GM19025 (cell line): Measurements from ENCODE around the gene MYL11.
"Not testable (repeated sequence)": the region's sequence is repeated elsewhere in the genome, so short reads cannot be mapped to it uniquely, and the experiment has no call there.

Source experiments
- ATAC-seq: cut with Tn5 transposase; IDR thresholded peaks from one replicate; pipeline ENCODE4 v1.9.1; 2021; ENCODE audit warnings: mild to moderate bottlenecking, low read depth, moderate library complexity; ENCODE audit not compliant: unreplicated experiment

The MYL11 gene

DNA sequence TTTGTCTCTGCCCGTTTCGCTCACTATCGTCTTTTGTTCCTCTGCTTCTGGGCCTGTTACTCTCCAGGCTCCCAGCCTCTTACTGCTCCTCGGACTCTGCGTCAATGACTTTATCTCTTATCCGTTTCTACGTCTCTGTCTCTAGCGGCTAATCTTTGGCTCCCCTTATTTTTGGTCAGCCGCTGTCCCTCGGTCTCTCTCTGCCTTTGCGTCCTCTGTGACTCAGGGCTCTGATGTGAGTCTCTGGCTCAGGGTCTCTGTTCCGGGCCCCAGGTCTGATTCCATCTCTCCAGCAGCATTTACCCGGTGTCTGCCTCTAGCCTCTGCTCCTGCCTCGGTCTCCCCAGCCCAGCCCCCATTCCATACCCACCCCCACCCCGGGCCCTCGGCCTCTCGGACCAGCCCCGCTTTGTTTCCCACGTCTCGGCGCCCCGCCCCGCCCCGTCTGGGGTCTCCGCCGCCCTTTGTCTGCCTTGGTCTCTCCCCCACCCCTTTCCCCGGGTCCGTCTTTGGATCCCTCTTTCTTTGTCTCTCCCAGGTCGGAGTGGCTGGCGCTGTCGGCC, 20.1 kb downstream of the MYL11 start:
- no peak for ATAC-seq

DNA sequence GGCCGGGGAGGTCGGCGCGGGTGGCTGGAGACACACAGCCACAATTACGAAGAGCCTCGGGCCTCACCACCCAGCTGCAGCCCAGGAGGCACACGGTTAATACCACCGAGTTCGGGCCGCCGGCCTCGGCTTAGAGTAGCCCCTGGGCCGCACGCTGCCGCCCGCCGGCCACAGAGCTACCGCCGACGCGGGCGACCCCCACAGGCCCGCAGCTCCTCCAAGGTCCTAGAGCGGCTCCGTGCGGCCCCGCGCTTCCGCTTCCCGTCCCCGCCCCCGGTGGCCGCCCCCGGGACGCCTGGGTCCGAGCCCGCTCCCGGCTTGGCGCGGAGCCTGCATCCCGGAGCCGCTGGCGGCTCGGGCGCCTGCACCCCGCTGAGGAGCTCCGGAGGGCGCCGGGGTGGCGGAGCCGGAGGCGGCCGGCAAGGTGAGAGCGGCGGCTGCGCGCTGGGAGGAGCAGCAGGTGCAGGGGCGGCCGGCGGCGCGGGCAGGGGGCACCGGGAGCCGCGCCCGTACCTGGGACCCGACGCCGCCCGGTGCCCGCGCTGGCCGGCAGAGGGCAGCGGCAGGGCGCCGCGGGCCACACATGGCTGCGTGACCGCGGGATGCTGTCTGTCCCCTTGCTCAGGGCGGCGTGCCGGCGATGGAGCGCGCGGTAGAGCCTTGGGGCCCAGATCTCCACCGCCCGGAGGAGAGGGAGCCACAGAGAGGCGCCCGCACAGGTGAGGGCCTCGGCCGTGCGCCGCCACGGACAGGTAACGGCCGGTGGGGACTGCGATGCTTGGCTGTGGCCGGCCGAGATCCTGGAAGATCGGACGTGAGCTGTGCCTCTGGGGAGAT, 20.8 kb downstream of the MYL11 start, which contains the start of gene ZNF48:
TSS of gene ZNF48 (plus strand) at position 266 of the 837 bp plus-strand sequence. CDS start at position 641, 375 bp downstream.
- peak; percentile 77 for ATAC-seq

DNA sequence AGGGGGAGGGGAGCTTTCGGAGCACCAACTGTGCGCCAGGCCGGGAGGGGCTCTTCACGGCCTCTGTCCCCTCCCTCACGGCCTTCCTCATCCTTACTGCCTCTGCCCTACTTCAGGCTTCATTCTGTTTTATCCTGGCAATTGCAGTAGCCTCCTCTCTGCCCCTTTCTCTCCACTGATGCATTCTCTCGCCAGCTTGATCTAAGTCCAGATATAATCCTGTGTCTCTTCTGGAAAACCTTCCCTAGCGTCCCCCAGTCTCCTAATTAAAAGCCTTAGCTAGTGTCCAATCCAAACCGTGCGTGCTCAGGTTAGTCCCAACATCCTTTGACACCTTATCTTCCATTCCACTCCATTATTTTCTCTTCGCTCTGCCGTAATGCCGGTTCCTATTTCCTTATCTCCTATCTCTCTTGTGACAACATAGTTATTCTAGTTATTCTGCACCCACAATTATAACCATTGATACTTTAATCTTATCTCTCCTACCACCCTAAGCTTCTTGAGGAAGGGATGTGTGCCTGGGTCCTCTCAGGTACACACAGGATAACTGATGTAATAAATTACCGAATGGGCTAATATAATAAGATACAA, 21.5 kb downstream of the MYL11 start:
- no peak for ATAC-seq

DNA sequence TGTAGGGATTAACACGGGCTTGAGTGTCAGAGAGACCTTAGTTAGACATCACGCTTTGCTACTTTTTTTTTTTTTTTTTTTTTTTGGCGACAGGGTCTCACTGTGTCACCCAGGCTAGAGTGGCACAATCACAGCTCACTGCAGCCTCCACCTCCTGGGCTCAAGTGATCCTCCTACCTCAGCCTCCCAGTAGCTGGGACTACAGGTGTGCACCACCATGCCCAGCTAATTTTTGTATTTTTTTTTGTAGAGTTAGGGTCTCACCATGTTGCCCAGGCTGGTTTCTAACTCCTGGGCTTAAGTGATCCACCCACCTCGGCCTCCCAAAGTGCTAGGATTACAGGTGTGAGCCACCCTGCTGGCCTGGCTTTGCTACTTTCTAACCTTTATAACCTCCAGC, 22.0 kb downstream of the MYL11 start:
- ATAC-seq = not testable (repeated sequence)

DNA sequence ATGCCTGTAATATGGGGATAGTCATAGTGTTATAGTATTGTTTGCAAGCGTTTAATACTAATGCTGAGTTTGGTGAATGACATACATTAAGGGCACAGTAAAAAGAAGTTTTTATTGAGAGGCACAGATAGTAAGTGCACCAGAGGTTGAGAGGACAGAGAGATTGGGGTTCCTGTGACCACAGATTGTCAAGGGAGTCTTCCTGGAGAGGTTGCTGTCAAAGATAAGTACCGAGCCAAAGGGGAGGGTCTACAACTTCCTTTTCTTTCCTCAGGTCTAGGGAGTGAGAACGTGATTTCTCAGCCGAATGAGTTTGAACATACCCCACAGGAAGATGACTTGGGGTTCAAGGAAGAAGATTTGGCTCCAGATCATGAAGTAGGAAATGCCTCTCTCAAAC, 22.5 kb downstream of the MYL11 start:
- no peak for ATAC-seq

DNA sequence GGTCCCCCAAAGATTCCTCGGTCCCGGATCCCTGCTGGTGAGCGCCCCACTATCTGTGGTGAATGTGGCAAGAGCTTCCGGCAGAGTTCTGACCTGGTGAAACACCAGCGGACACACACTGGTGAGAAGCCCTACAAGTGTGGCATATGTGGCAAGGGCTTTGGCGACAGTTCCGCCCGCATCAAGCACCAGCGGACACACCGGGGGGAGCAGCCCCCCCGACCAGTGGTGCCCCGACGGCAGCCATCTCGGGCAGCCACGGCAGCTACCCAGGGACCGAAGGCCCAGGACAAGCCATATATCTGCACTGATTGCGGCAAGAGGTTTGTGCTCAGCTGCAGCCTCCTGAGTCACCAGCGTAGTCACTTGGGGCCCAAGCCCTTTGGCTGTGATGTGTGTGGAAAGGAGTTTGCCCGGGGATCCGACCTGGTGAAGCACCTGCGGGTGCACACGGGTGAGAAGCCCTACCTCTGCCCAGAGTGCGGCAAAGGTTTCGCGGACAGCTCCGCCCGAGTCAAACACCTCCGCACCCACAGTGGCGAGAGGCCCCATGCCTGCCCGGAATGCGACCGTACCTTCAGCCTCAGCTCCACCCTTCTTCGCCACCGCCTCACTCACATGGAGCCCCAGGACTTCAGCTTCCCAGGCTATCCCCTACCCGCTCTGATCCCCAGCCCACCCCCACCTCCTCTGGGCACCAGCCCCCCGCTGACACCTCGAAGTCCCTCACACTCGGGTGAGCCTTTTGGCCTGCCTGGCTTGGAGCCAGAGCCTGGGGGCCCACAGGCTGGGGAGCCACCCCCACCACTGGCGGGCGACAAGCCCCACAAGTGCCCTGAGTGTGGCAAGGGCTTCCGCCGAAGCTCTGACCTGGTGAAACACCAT, 23.4 kb downstream of the MYL11 start:
- ATAC-seq = no peak

DNA sequence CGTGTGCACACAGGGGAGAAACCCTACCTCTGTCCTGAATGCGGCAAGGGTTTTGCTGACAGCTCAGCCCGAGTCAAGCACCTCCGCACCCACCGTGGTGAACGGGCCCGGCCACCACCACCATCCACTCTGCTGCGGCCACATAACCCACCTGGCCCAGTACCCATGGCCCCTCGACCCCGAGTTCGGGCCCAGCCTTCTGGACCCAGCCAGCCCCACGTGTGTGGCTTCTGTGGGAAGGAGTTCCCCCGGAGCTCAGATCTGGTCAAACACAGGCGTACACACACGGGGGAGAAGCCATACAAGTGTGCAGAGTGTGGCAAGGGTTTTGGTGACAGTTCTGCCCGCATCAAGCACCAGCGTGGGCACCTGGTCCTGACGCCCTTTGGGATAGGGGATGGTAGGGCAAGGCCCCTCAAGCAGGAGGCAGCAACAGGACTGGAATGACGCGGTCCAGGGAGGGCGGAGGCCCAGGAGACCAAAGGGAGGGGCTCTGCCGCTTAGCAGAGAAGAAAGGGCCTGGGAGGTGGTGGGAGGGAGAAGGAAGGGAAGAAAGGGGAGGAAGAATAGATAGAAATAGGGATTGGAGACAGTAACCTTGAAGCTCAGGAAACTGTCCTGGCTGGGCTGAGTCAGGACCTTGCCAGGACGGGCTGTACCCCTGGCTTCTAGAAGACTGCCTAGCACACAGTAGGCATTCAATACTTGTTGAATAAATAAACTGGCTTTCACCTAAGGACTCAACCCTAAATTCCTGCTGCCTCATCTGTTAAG, 24.2 kb downstream of the MYL11 start:
- no peak for ATAC-seq

DNA sequence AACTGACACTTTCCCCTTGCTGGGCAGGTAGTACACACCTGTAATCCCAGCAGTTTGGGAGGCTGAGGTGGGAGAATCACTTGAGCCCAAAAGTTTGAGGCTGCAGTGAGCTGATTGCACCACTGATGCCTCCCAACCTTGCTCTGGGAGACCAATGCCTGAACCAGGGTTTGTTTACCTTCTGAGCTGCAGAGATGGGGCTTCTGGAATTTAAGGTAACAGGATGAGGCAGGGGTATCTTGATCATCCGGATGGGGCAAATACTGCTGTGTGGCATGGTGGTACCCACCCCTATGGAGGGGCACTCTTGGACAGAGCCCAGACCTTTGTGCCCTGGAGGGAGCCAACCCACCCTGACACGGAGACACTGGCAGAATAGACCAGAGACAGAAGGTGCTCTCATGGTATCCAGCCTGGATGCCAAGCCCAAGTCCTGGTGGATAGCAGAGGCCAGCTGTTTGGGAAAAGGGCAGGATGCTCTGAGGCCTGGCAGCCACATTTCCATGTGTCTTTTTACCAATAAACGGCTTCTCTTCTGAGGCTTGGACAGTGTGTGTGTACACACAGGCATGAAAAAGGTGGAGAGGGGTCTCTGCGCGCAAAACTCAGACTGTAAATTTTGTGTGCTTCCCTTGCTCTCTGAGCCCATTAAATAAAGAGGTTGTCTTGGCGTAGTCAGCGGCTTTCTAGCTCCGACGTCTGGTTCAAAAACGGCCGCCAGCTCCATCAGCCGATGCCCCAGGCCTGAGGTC, 25.0 kb downstream of the MYL11 start:
- ATAC-seq = no peak

DNA sequence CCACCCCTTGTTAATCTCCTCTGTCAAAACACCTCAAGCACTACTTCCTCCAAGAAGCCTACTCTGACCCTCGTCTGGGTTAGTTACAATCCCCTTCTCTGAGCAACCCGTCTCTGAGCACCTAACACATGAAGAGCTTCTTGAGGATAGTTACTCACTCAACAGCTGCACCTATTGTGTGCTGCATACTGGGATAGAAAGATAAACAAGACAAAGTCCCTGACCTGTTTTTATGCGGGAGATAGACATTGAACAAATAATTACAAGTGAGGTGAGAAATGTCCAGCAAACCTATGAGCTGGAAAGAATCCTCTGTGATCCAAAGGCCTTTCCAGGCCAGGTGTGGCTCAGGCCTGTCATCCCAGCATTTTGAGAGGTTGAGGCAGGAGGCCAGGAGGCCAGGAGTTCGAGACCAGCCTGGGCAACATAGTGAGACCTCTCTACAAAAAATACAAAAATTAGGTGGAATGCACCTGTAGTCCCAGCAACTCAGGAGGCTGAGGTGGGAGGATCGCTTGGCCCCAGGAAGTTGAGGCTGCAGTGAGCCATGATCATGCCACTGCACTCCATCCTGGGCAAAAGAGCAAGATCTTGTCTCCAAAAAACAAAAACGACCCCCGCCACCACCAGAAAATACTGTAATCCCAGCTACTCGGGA, 27.3 kb downstream of the MYL11 start:
- no peak for ATAC-seq

DNA sequence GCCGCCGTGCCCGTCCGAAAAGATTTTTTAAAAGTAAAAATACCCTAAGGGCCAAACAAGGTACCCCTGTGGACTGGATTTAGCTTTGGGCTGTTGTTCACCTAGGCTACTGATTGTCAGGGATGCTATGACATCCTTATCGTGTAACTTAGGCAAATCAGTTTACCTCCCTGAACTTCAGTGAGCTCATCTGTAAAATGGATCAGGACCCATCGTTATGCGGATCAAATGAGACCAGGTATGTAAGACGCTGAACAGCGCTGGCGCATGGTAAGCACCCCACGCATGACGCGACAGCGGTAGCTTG, 32.1 kb downstream of the MYL11 start:
- ATAC-seq = no peak

DNA sequence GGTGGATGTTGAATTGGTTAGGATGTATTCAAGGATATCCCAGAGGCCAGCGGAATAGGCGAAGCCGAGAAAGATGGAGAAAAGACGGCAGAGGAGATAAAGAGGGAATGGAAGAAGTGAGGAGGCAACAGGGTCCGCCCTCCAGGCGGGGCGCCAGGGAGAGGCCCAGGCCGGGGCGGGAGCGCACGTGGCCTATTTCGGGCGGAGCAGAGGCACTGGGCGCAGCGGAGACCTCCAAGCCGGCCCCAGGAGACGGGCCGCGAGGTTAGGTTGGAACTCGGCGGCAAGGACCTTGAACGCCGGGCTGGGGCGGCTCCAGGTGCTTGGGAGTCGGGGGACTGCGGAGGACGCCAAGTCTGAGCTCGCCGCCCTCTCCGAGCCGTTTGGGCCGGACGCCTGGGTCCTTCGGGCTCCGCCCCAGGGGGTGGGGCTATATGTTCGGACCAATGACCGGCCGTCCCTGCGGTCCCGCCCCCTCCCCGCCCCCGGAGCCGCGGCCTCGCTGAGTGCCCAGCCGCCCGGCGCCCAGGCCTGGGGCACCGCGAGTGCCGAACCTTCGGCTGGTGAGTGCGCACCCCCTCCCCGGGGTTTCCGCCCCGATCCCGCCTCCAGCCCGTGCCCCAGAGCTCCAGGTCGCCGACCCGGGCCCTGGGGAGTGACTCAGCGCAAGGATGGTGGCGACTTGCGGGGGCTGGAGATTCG, 32.7 kb downstream of the MYL11 start, which contains the start of gene ZNF771:
TSS of gene ZNF771 (plus strand) at position 505 of the 702 bp plus-strand sequence. CDS start 448 bp downstream, outside the sequence.
- peak; percentile 85 for ATAC-seq

DNA sequence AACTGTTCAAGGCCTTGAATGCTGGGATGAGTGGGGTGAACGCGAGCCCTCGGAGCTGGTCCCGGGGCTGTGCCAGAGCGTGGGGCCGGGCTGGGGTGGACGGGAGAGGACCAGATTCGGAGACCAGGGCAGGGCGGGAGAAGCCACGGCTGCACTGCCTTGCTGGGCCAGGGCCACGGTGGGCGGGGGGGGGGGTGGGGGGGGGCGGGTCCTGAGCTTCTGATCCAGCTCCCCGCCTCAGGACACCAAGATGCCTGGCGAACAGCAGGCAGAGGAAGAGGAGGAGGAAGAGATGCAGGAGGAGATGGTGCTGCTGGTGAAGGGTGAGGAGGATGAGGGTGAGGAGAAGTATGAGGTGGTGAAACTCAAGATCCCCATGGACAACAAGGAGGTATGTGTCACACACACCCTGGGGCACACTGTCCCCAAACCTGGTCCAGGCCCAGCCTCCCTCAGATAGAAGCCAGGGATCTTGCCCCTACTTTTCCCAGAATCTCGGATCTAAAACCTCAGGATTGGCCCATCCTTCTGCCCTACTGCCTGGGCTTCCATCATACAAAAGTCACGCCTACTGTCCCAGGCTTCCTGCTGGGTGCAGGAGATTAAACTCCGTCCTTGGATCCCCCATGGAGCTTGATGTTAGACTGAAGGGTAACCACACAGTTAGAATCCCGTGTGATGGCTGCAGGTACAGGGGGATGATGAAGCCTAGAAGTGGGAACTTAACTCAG, 33.4 kb downstream of the MYL11 start:
- ATAC-seq = no peak

DNA sequence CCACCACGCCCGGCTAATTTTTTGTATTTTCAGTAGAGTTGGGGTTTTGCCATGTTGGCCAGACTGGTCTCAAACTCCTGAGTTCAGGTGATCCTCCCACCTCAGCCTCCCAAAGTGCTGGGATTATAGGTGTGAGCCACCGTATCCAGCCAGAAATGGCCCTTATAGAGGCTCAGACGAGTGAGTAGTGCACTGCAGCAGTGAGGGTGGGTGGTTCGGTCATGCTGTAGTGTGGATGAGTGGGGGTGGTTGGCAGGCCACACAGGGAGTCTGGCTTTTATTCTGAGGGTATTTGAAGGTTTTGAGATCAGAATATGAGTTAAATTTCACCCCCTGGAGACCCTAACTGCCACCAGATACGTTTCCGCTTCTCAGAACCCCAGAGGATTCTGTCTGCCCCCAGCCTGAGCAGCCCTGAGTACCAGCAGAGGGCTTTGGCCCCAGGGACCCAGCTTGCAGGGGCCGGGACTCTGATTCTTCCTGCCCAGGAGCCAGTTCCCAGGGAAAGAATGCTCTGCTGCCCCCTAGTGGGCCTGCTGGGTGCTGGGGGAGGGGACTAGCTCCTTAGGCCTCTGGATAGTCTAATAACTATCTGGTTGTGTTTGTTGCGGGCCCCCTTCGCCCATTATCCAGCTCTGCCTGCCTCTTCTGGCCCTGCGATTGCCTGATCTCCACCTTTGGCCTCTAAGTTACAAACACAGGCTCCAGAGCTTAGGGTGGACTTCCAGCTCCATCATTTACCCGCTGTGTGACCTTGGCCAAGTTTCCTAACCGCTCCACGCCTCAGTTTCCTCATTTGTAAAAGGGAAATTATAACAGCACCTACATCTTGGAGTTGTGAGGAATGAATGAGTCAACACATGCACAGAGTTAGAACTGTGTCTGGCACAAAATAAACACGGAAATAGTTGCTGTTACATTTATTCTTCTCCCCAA, 34.8 kb downstream of the MYL11 start:
- no peak for ATAC-seq

DNA sequence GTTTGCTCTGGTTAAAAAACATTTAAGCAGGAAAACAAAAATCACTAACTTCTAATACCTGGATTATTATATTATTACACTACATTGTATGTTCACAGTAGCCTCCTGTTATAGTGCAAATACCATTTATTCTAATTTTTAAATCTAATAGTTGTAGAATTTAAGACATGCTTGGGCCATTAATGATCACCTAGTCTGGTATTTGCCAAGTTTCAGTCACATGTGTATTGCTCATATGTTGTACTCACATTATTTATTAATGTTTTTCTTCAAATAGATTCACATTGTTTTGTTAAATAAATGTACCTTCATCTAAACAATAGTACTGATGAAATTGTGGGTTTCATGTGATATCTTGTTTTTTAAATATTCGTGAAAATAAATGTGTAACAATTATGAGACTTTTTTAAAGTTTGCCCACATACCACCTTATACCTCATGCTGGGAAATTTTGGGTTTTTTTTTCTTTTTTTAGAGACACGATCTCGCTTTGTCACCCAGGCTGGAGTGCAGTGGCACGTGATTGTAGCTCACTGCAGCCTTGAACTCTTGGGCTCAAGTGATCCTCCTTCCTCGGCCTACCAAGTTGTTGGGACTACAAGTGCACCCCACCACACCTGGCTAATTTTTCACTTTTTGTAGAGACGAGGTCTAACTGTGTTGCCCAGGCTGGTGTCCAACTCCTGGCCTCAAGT, 38.7 kb downstream of the MYL11 start:
- ATAC-seq = no peak

DNA sequence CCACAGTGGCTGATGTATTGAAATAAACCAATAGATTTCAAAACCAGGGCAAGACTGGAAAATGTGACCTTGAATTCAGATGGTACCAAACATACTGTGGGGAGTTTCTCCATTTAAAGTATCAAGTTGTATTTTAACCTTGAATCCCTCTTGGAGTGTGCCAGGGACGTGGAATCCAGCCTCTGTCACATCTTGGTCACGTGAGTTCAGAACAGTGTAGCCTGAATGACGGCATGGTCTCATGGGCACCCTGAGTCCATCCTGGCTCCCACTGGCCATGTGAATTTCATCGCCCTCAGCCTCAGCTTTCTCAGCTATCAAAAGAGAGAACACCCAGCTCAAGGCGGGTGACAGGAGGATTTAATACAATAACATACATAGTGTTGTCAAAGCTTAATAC, 39.6 kb downstream of the MYL11 start:
- no peak for ATAC-seq

DNA sequence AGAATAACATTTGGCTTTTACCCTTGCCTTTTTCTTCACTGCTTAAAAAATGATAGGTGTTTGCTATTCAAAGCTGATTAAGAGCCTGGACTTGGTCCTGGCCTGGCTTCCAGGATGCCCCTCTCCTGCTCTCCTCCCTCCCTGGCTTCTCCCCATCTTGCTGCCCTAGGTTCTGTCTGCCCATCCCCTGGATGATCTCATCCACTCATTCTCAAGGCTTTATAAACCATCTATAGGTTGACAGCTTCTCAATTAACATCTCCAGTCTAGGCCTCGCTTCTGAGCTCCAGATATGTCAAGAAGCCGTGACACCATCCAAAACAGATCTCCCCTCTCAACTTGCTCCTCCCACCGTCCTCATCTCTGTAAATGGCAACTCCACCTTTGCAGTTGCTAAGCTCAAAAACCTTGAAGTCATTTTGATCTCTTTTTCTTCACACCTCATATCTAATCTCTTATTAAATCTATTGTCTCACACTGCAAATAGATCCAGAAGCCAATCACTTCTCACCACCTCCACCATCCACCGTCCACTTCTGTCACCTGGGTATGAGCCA, 41.5 kb downstream of the MYL11 start:
- no peak for ATAC-seq
